ENCODE results near the gene SHB.

SHB gene

DNA sequence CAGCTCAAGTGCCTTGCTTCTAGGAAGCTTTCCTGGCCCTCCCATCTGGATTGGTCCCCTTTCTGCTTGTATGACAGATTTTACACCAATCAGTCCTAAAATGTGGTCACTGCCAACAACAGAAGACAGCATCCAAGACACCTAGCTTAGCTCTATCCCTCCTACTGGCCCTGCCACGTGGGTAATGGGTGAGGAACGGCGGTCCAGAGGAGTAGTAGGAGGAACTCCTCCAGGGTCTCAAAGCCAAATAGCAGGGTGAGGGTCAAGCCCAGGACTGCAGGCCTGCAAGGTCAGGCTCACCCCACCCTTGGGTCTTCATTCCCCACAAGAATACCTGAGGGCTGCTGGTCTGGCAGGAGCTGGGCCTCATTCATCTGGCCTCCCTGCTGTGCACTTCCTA lies 108.4 kb downstream of the SHB start:
- Histone ChIP-seq H3K27ac (replicated peaks; ENCODE audit: low read length) (no peak overlapping the region), H3K4ac (ENCODE audit: low read length) (no peak overlapping the region), H2AK5ac (ENCODE audit: low read depth, low read length) (peak overlapping the region; percentile 1), H4K8ac (ENCODE audit: low read depth, low read length) (no peak overlapping the region), H2BK12ac (ENCODE audit: low read length) (no peak overlapping the region), H3K4me1 (ENCODE audit: control insufficient read depth in 2 of 2, insufficient read depth in 1 of 2, low read depth in 1 of 2, low read length in 2 of 2) (peaks cover 0 to 6% of the 10 kb centered on the region in 2 donors), H3K14ac (ENCODE audit: low read length) (no peak overlapping the region), H3K9ac (ENCODE audit: low read depth, low read length, poor library complexity) (no peak overlapping the region), H3K23ac (ENCODE audit: low read depth, low read length, poor library complexity) (no peak overlapping the region), H2BK5ac (ENCODE audit: low read length) (no peak overlapping the region), H2BK15ac (ENCODE audit: low read length) (no peak overlapping the region), H3K36me3 (replicated peaks in 1 of 2; ENCODE audit: control insufficient read depth in 2 of 2, insufficient read depth in 2 of 2, low read length in 2 of 2) (no peaks in the 10 kb centered on the region), H3K27me3 (ENCODE audit: control insufficient read depth in 3 of 3, insufficient read depth in 3 of 3, low read depth in 1 of 3, low read length in 3 of 3) (no peaks in the 10 kb centered on the region), H3K4me3 (ENCODE audit: low read length in 2 of 2) (no peak overlapping the region), H2AFZ (ENCODE audit: low read length) (no peak overlapping the region), H2BK120ac (ENCODE audit: low read depth, low read length) (no peak overlapping the region), H4K91ac (ENCODE audit: low read depth, low read length, poor library complexity) (no peak overlapping the region), H3K9me3 (replicated peaks in 1 of 2; ENCODE audit: control insufficient read depth in 2 of 2, insufficient read depth in 1 of 2, low read depth in 1 of 2, low read length in 2 of 2) (no peaks in the 10 kb centered on the region), H3K79me1 (ENCODE audit: low read depth, low read length) (no peaks in the 10 kb centered on the region), H3K18ac (ENCODE audit: low read length) (no peak overlapping the region), H3K4me2 (ENCODE audit: insufficient read depth, low read length, poor library complexity, severe bottlenecking) (no peak overlapping the region)
- no CpG with 5 or more reads among the region's 3 CpGs for WGBS, 2 donors (ENCODE audit: extremely low coverage in 2 of 2, insufficient read length in 2 of 2, insufficient replicate concordance in 1 of 2)
- no peak for DNase-seq (ENCODE audit: low spot score)

DNA sequence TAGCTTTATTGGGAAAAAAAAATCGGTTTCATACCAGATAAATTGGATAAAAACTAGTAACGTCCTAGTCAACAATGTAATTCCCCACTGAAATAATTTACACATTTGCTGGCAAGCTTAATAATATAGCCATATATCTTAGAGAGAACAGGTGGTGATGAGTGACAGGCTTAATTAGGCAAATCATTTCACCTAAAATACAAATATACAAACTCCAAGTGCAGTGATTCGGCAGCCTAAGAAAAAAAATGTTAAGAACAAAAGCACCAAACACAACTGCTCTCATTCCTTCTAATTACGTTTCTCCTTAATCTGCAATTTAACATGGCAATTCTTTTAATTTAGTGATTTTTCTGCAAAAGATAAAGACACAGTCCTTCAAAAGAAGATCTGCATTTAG lies 109.1 kb downstream of the SHB start:
- no peak overlapping the region for H3K27ac ChIP-seq (replicated peaks; ENCODE audit: low read length)
- no peak overlapping the region for H3K18ac ChIP-seq (ENCODE audit: low read length)
- WGBS, 2 donors (ENCODE audit: extremely low coverage in 2 of 2, insufficient read length in 2 of 2, insufficient replicate concordance in 1 of 2): no CpG with 5 or more reads among the region's 4 CpGs
- H2BK5ac ChIP-seq (ENCODE audit: low read length): no peak overlapping the region
- H2AK5ac ChIP-seq (ENCODE audit: low read depth, low read length): no peak overlapping the region
- no peak overlapping the region for H2BK12ac ChIP-seq (ENCODE audit: low read length)
- H2BK15ac ChIP-seq (ENCODE audit: low read length): no peak overlapping the region
- H3K27me3 ChIP-seq (ENCODE audit: control insufficient read depth in 3 of 3, insufficient read depth in 3 of 3, low read depth in 1 of 3, low read length in 3 of 3): no peaks in the 10 kb centered on the region
- no peak overlapping the region for H4K8ac ChIP-seq (ENCODE audit: low read depth, low read length)
- no peaks in the 10 kb centered on the region for H3K9me3 ChIP-seq (replicated peaks in 1 of 2; ENCODE audit: control insufficient read depth in 2 of 2, insufficient read depth in 1 of 2, low read depth in 1 of 2, low read length in 2 of 2)
- no peak overlapping the region for H4K91ac ChIP-seq (ENCODE audit: low read depth, low read length, poor library complexity)
- no peak overlapping the region for H3K14ac ChIP-seq (ENCODE audit: low read length)
- no peaks in the 10 kb centered on the region for H3K36me3 ChIP-seq (replicated peaks in 1 of 2; ENCODE audit: control insufficient read depth in 2 of 2, insufficient read depth in 2 of 2, low read length in 2 of 2)
- no peak overlapping the region for H3K9ac ChIP-seq (ENCODE audit: low read depth, low read length, poor library complexity)
- H2AFZ ChIP-seq (ENCODE audit: low read length): no peak overlapping the region
- H2BK120ac ChIP-seq (ENCODE audit: low read depth, low read length): no peak overlapping the region
- no peaks in the 10 kb centered on the region for H3K79me1 ChIP-seq (ENCODE audit: low read depth, low read length)
- H3K4ac ChIP-seq (ENCODE audit: low read length): no peak overlapping the region
- H3K23ac ChIP-seq (ENCODE audit: low read depth, low read length, poor library complexity): no peak overlapping the region
- DNase-seq (ENCODE audit: low spot score): no peak
- H3K4me3 ChIP-seq (ENCODE audit: low read length in 2 of 2): no peak overlapping the region
- H3K4me2 ChIP-seq (ENCODE audit: insufficient read depth, low read length, poor library complexity, severe bottlenecking): no peak overlapping the region
- peaks cover 0 to 6% of the 10 kb centered on the region in 2 donors for H3K4me1 ChIP-seq (ENCODE audit: control insufficient read depth in 2 of 2, insufficient read depth in 1 of 2, low read depth in 1 of 2, low read length in 2 of 2)

DNA sequence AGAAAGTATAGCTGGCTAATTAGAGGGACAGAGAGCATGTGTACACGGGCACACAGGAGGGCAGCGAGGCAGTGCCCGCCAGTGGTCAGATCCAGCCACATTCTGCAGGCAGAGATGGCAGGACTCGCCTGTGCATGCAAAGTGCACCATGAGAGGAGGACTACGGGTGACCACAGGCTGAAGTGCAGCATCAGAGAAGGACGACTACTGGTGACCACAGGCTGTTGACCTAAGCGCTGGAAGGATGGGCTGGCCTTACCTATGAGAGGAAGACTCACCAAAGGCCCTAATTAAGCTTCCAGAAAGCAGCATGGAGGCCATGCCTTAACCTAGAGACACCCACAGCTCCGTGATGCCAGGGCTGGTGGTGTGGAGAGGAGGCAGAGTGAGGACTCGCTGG lies 110.9 kb downstream of the SHB start:
- no peak overlapping the region for H2BK12ac ChIP-seq (ENCODE audit: low read length)
- H3K9me3 ChIP-seq (replicated peaks in 1 of 2; ENCODE audit: control insufficient read depth in 2 of 2, insufficient read depth in 1 of 2, low read depth in 1 of 2, low read length in 2 of 2): no peaks in the 10 kb centered on the region
- H3K27ac ChIP-seq (replicated peaks; ENCODE audit: low read length): no peak overlapping the region
- no peak overlapping the region for H2BK15ac ChIP-seq (ENCODE audit: low read length)
- H3K4me1 ChIP-seq (ENCODE audit: control insufficient read depth in 2 of 2, insufficient read depth in 1 of 2, low read depth in 1 of 2, low read length in 2 of 2): peaks cover 0 to 2% of the 10 kb centered on the region in 2 donors
- H3K4me3 ChIP-seq (ENCODE audit: low read length in 2 of 2): no peak overlapping the region
- WGBS, 2 donors (ENCODE audit: extremely low coverage in 2 of 2, insufficient read length in 2 of 2, insufficient replicate concordance in 1 of 2): no CpG with 5 or more reads among the region's 9 CpGs
- no peak overlapping the region for H4K8ac ChIP-seq (ENCODE audit: low read depth, low read length)
- H3K4ac ChIP-seq (ENCODE audit: low read length): no peak overlapping the region
- no peak overlapping the region for H3K18ac ChIP-seq (ENCODE audit: low read length)
- H3K4me2 ChIP-seq (ENCODE audit: insufficient read depth, low read length, poor library complexity, severe bottlenecking): no peak overlapping the region
- no peak overlapping the region for H4K91ac ChIP-seq (ENCODE audit: low read depth, low read length, poor library complexity)
- H3K23ac ChIP-seq (ENCODE audit: low read depth, low read length, poor library complexity): no peak overlapping the region
- H3K9ac ChIP-seq (ENCODE audit: low read depth, low read length, poor library complexity): no peak overlapping the region
- H2BK120ac ChIP-seq (ENCODE audit: low read depth, low read length): no peak overlapping the region
- H2BK5ac ChIP-seq (ENCODE audit: low read length): no peak overlapping the region
- no peaks in the 10 kb centered on the region for H3K79me1 ChIP-seq (ENCODE audit: low read depth, low read length)
- H2AFZ ChIP-seq (ENCODE audit: low read length): no peak overlapping the region
- H3K27me3 ChIP-seq (ENCODE audit: control insufficient read depth in 3 of 3, insufficient read depth in 3 of 3, low read depth in 1 of 3, low read length in 3 of 3): no peaks in the 10 kb centered on the region
- DNase-seq (ENCODE audit: low spot score): no peak
- H3K36me3 ChIP-seq (replicated peaks in 1 of 2; ENCODE audit: control insufficient read depth in 2 of 2, insufficient read depth in 2 of 2, low read length in 2 of 2): no peaks in the 10 kb centered on the region
- no peak overlapping the region for H3K14ac ChIP-seq (ENCODE audit: low read length)
- H2AK5ac ChIP-seq (ENCODE audit: low read depth, low read length): peak overlapping the region; percentile 24

DNA sequence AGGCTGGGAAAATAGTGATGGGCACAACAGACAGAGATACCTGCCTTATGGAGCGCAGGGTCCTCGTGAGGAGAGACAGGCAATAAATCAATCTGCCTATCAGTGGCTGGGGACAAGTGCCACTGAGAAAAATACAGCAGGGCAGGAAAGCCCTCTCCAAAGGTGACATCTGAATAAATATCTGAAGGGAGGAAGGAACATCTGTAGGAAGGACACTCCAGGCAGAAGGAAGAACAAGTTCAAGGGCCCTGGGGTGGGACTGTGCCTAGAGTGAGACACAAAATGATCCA lies 111.4 kb downstream of the SHB start:
- no peak overlapping the region for H3K27ac ChIP-seq (replicated peaks; ENCODE audit: low read length)
- no CpG with 5 or more reads among the region's 2 CpGs for WGBS, 2 donors (ENCODE audit: extremely low coverage in 2 of 2, insufficient read length in 2 of 2, insufficient replicate concordance in 1 of 2)
- no peak overlapping the region for H3K14ac ChIP-seq (ENCODE audit: low read length)
- H3K36me3 ChIP-seq (replicated peaks in 1 of 2; ENCODE audit: control insufficient read depth in 2 of 2, insufficient read depth in 2 of 2, low read length in 2 of 2): no peaks in the 10 kb centered on the region
- H2BK120ac ChIP-seq (ENCODE audit: low read depth, low read length): peak overlapping the region; percentile 14
- no peak overlapping the region for H3K4me2 ChIP-seq (ENCODE audit: insufficient read depth, low read length, poor library complexity, severe bottlenecking)
- no peak overlapping the region for H3K23ac ChIP-seq (ENCODE audit: low read depth, low read length, poor library complexity)
- no peak for DNase-seq (ENCODE audit: low spot score)
- H2BK15ac ChIP-seq (ENCODE audit: low read length): no peak overlapping the region
- H3K27me3 ChIP-seq (ENCODE audit: control insufficient read depth in 3 of 3, insufficient read depth in 3 of 3, low read depth in 1 of 3, low read length in 3 of 3): no peaks in the 10 kb centered on the region
- no peak overlapping the region for H3K4me3 ChIP-seq (ENCODE audit: low read length in 2 of 2)
- no peak overlapping the region for H4K91ac ChIP-seq (ENCODE audit: low read depth, low read length, poor library complexity)
- no peak overlapping the region for H3K9ac ChIP-seq (ENCODE audit: low read depth, low read length, poor library complexity)
- no peaks in the 10 kb centered on the region for H3K9me3 ChIP-seq (replicated peaks in 1 of 2; ENCODE audit: control insufficient read depth in 2 of 2, insufficient read depth in 1 of 2, low read depth in 1 of 2, low read length in 2 of 2)
- H3K18ac ChIP-seq (ENCODE audit: low read length): peak overlapping the region; percentile 7
- no peak overlapping the region for H2AFZ ChIP-seq (ENCODE audit: low read length)
- no peak overlapping the region for H2BK12ac ChIP-seq (ENCODE audit: low read length)
- no peak overlapping the region for H4K8ac ChIP-seq (ENCODE audit: low read depth, low read length)
- H2BK5ac ChIP-seq (ENCODE audit: low read length): no peak overlapping the region
- peaks cover 0 to 2% of the 10 kb centered on the region in 2 donors for H3K4me1 ChIP-seq (ENCODE audit: control insufficient read depth in 2 of 2, insufficient read depth in 1 of 2, low read depth in 1 of 2, low read length in 2 of 2)
- no peak overlapping the region for H3K4ac ChIP-seq (ENCODE audit: low read length)
- no peak overlapping the region for H2AK5ac ChIP-seq (ENCODE audit: low read depth, low read length)
- no peaks in the 10 kb centered on the region for H3K79me1 ChIP-seq (ENCODE audit: low read depth, low read length)
